Measurements from ENCODE around the gene EYA2.

EYA2 gene

DNA sequence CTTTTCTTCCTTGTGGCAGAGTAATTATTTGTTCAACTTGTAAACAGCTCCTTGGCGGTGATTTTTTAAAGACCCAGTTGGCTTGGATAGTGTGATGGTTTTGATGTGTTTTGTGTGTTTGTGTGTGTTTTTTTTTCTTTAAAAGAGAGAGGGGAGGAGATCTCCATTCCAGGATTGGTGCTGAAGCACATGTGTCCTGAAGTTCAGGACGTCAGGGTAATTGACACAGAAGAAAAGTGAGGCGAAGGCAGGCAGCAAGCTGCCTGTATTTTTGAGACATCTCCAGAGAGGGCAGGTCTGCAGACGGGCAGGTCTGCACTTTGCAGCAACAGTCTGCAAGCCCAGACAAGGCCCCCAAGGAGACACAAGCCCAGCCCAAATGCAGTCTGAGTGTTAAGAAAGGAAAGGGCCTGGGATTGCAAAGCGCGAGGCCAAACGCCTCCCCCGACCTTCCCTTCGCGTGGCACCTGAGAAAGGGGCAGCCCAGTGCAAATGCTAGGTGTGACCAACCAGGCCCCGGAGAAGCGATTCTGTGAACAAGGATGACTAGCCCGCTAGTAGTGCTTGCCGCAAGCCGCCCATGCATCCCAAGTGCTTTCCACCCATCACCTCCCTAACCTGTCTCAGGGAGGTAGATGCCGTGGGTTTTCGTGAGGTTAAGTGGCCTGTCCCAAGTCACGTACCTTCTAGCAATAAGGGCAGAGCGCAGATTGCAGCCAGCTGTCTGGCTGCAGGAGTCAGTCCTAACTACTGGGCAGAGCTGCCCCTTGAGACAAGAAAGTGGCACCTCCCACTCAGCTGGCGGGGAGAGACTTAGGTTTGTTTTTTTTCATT lies 231.3 kb downstream of the EYA2 start:
- no peak for DNase-seq

DNA sequence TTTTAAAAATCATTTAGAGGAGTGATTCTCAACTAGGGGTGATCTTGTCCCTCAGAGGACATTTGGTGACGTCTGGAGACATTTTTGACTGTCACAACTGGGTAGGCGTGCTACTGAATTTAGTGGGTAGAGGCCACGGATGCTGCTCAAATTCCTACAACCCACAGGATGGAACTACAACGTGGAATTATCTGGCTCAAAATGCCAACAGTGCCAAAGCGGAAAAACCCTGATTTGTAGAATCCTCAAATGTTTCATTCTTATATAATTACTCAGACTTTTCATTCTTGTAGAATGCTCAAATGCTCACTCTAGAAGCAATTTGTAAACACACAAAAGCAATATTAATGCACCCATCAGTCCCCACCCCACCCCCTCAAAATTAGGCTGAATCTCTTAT lies 232.1 kb downstream of the EYA2 start:
- DNase-seq: no peak

DNA sequence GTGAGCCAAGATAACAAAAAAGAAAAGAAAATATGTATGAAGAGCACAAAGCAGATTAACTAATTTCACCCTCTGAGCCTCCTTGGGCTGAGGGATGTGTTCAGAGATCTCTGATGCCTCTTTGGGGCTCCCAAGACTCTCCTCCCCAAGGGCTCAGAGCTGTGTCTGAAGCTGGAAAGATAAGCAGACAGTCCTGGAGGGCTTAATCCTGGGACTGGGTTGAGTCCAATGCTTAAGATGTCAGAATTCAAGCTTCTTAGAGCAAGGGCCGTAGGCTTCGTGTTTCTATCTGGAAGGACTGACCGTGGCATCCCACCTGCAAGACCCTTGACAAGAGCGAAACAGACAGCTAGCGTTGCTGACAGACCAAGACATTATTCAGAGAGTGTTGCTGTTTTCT lies 232.9 kb downstream of the EYA2 start:
- DNase-seq: no peak

DNA sequence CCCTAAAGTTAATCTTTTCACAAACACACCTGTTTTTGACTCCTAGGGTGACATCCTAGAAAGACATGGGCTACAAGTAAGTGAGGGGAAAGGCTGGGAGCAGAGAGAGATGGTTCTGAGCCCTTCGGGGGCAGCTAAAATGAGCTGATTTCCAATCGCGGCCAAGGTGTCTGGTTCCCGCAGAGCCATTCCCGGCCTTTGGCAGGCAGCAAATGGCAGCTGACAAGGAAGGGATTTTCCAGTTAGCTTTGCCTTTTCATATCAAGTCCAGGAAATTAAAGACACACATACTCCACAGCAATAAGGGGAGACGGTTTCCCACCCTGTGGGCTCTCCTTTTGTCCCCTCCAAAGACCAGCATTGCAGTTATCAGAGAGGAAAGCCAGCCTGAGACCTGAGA lies 233.4 kb downstream of the EYA2 start:
- DNase-seq: no peak

DNA sequence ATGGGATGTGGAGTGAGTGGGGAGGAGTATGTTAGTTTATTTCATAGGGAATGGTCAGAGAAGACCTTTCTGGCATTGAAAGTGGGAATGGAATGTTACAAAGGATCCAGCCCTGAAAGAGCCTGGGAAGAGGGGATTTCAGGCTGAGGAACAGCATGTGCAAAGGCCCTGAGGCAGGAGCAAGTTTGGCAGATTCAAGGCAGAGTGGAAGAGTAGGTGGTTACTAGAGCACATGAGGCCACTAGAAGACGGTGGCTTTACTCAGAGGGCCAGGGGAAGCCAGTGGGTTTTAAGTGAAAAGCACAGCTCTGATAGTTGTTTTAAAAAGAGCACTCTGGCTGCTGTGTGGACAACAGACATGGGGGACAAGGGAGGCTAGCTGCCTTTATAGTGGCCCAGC lies 234.7 kb downstream of the EYA2 start:
- no peak for DNase-seq

DNA sequence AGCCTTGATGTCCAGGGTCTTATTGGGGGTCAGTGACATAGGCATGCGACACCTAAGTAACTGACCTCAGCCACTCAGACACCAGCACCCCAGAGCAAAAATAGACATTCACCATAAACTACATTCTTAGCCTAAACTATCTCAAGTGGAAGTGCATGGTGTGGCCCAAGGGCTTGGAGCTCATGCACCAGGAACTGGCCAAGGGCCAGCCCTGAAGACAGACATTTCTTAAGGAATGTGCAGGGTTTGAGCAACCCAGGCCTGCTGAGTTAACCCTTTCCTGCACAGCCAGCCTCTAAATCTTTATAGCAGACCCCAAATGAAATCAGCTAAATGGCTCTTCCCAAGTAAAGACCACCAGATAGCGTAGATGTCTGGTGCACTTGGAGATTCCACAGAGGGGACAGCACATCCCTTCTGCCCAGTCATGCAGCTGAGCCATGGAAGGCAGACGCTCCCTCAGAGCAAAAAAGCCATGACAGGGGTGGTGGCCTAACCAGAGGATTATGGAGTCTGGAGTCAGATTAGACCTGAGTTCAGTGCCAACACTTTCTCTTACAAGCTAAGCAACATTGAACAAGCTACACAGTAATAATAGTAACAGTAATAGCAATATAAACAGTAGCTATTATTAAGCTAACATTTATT lies 239.3 kb downstream of the EYA2 start:
- DNase-seq: no peak

DNA sequence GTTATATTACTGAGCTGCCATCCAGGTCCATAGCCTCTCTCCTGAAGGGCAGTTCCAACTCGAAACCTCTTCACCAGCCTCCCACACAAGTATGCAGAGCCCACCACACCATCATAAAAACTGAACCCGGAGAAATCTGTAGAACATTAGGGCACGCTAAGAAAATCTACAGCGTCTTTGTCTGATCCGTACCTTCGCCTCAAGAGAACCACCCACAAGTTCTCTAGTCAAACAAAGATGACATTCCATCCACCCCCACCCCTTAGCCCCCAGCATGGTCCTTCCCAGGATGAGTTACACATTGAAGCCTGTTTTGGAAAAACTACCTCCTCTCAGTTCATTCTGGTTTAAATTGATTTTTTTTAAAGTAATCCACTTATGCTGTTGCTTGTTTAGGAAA lies 242.1 kb downstream of the EYA2 start:
- no peak for DNase-seq

DNA sequence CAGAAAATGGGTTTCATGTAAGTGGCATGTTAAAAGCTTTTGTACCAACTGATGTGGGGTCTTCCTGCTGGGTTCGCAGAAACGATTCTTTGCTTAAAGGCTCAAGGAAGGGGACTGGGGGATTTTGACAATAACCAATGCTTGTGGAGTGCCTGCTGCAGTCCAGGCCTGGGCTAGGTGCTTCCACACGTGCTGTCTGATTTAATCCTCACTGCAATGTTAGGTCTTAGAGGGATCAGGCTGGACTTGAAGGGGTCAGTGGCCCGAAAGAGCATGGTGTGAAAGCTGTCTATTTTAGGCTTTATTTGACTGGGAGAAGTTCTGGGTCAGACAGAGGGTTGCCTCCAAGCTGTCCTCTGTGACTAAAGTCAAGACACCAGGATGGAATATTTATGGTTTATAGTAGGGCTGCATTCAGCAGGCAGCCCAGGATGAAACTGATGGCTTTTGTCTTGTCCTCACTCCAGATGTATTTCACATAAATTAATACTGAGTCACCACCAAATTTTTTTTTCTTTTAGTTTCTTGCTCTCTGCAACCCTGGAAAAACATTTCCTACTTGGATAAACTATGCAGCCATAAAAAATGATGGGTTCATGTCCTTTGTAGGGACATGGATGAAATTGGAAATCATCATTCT lies 242.7 kb downstream of the EYA2 start:
- no peak for DNase-seq

DNA sequence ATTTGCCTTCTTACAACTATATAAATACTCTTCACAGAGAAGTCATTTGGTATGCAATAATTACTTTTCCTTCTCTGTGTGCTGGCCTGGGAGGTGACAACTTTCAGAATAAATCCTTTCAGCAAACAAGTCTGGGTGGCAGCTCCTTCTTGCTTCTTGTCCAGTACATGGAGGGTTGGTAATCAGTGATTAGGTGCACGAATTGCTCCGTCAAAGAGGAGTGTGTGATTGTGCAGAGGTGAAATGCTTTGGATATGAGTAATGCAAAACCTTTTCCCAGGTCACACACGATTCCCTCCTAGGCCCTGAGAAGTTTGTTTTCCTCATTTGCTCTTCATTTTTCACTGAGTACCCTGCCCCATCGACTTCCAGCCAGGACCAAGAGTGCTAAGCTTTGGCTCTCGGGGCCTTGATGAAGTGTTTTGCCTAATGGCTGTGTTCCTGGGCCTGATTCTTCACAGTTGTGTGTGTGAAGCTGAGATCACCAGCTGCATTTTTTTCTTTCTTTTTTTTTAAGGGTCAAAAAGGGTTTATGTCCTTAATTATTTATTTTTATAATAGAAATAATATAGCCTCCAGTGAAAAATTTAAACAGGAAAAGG lies 245.4 kb downstream of the EYA2 start:
- no peak for DNase-seq

DNA sequence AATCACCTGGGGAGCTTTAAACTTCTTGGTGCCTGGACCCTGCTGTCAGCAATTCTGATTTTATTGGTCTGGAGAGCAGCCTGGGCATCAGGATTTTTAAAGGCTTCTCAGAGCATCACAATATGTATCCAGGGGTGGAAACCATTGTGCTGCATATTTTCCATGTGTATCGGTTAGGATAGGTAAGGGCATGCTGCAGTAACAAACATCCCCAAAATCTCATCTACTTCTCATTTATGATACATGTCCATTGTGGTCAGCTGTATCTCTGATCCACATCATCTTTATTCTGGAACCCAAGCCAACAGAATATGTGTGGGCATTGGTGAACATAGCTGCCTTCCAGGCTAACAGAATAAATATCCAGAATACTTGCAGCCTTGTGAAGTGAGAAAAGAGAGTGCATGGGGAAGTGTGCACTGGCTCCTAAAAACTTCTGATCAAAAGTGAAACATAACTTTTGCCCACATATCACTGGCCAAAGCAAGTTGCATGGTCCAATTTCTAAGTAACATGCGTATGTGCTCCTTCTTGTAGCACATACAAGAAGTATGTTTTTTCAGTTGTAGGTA lies 246.8 kb downstream of the EYA2 start:
- no peak for DNase-seq

DNA sequence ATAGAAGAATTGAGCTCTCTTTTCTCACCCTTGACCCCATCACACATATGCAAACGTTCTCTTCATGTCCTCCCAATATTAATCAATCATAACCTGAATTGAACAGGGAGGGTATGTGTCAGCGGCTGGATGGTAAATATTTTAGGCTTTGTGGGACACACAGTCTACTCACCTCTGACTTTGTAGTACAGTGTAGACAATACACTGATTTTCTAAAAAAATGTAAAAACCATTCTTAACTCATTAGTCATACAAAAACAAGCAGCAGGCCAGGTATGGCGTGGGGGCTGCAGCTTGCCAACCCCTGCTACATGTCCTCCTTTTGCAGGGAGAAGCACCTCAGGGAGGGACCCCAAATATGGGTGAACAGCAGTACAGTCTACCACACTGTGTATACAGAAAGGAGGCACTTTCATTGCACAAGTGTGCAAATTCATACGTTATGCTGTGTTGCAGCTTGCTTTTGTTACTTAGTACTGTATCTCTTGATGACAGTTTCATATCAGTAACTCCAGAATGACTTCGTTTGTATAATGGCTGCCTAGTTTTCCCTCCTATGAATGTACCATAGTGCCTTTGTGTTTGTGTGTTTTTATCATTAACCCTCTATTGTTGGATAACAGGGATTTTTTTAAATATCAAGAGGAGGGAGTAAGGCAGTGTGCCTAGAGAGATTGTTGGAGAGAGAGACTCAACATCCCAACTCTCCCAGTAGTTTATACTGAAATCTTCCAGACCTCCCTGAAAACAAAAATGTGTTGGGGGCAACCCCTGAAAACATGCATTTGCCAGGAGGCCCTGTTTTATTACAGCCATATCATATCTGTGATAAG lies 247.5 kb downstream of the EYA2 start:
- no peak for DNase-seq

DNA sequence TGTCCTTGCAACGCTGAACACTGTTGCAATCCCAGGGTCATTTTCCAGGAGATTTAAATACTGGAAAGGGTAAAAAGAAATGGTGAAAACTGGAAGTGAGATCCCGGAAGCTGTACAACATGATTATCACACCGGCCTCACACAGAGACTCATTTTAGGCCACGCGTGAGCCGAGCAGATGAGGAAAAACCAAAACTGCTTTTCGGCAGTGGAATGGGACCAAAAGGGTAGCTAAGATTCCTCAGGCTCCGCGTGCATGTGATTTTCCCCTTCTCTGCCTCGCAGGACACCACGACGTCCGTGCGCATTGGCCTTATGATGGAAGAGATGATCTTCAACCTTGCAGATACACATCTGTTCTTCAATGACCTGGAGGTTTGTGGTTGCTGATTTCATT lies 248.1 kb downstream of the EYA2 start:
- no peak for DNase-seq

DNA sequence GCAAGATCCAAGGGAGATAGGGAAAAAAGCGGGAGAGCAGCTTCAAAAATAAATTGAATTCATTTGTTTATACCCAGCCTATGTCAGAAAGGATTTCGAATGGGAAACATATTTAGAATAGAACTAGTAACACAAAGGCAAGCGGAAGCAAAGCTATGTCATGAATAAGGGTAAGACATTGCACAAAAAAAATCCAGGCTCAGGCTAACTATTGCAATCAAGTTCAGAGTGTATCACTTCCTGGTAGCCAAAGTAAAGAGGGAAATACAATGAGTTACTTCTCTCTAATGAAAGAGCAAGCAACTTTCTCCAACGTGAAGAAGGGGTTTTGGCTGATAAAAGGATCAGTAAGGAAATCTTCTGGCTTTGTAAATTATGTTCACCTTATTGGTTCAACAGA lies 249.0 kb downstream of the EYA2 start:
- no peak for DNase-seq

DNA sequence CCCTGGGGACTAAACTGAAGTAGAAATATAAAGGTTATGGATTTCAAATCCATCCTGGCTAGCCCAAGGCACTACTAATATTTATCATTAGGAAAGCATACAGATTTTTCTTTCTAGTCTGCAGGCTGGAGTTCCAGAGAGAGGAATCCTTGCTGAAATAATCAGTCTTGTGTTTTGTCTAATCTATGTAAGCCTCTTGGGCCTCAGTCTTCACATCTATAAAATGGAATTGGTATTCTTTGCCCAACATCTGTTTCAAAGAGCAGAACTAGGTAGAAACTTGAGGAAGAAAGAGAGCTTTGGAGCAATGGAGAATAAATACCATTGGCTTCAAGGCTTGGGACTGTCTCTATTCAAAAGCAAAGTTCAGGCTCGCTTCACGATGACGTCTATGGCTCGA lies 249.8 kb downstream of the EYA2 start:
- no peak for DNase-seq

DNA sequence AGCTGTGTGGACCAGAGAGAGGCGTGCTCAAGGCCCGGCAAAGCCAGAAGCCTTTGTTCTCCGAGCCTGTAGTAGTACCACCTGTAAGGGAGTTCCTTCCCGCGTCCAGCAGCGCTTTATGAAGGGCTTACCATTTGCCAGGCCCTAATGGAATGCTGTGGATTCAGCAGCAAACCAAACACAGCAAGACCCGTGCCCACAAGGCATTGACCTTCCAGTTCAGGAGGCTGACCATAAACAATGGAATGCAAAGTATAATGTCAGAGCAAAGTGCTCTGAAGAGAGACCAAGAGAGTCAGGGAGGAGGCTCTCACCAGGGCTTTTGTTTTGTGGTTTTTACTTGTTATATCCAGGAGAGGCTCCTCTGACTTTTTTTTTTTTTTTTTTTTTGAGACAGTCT lies 252.0 kb downstream of the EYA2 start:
- DNase-seq: no peak

DNA sequence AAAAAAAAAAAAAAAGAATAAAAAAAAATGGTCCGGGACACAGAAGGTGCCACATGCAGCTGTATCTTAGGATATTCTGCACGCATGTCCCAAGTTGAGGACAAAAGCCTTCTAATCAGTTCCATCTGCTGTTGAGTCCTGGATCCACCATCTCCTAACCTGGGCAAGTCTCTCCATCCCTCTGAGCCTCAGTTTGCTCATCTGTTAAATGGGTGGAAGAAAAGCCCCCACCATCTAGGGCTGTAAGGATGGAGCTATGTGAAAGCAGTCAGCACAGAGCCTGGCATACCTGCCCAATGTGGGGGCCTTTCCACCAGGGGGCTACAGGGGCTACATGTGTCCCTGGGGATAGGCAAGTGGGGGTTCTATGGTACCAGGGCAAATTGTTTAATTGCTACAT lies 253.4 kb downstream of the EYA2 start:
- no peak for DNase-seq

DNA sequence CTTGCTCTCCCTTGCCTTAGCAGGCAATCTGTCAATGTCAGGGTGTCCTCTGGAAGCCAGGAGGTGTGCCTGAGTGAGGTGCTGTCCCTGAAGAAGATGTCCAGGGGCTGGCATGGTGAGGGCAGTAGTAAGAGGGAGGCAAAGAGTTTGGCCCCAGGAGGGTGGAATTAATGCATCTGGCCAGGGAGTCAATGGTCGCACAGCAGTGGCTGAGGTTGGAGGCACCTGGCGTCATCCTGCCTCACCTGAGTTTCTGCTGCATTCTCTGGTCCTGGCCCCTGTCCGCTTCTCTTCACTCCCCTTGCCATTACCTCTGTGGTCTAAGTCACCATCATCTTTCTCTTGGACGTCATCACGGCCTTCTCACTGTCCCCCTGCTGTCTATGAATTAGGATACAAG lies 255.3 kb downstream of the EYA2 start:
- no peak for DNase-seq

DNA sequence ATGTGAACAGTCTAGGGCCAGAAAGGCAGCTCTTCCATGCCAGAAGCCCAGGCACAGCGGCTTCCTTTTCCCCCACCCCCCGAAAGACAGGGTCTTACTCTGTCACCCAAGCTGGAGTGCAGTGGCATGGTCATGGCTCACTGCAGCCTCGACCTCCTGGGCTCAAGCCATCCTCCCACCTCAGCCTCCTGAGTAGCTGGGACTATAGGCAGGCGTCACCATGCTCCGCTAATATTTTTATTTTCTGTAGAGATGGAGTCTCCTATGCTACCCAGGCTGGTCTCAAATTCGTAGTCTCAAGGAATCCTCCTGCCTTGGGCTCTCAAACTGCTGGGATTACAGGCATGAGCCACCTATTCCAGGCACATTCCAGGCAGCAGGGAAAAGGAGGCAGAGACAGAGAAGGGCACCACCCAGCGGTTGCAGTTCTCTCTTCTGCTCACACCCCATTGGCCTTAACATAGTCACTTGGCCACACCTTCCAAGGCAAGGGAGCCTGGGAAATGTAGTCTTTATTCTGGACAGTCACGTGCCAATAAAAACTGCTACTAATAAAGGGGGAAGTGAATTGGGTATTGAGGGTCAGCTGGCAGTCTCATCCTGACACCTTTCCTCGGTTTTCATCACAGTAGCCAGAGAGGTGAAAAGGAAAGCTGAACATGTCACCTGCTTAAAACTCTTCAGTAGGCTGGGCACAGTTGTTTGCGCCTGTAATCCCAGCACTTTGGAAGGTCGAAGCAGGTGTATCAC lies 255.9 kb downstream of the EYA2 start:
- peak; percentile 58 for DNase-seq

DNA sequence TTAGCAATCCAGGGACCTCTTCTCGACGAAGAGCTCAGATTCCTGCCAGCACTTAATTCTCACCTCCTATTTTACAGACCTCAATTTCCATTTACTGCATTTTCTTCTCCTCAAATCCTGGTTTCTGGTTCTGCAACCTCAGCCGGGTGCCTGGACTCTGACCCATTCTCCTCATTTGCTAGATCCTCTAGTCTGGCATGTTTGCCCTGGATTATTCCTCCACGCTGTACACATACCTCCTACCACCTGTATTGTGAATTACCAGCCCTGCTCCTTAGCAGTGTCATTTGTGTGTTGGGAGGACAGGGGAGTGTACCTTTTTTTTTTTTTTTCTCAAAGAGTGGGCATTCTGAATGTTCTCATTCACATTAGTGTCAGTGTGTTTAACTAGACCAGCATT lies 257.4 kb downstream of the EYA2 start:
- DNase-seq: no peak

DNA sequence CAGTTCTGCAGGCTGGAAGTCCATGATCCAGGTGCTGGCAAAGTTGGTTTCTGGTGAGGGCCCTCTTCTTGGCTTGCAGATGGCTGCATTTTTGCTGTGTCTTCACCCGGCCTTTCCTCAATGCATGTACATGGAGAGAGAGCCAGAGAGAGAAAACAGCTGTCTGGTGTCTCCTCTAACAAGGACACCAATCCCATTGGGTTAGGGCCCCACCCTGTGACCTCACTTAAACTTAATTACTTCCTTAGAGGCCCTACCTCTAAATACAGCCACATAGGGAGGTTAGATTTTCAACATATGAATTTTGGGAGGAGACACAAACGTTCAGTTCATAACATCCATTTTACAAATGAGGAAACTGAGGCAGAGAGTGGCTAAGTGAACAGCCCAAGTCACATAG lies 259.4 kb downstream of the EYA2 start:
- no peak for DNase-seq

DNA sequence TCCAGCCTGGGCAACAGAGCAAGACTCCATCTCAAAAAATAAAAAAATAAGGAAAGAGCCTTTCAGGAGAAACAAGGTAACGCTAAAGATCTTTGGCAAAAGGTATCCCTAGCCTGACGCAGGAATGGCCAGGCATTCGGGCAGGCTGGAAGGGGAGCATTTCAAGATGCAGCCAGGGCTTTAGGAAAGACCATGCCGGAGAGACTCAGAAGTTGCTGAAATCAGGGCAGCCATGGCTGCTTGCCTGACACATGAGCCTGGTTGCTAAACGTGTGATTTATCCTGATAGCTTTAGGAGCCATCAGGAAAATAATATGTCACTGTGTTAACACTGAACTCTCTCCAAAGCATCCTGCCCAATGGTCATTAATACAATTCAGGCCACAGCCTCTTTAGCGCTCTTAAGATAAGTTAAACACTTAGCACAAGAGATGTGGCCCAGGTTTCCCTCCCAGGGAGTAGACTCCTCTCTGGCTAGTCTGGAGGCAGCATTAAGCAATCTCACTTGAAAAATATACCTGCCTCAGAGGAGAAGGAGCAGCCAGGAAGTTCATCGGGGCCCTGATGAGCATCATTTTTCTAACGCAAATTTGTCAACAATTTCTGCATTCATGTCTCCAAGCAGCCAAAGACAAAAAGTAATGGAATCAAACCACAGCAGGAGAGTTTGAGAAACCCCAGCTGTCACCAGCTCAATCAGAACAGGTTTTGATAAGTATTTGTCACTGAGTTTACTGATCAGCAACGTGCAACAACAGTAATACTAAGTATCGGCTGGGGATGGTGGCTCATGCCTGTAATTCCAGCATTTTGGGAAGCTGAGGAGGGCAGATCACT lies 261.9 kb downstream of the EYA2 start:
- DNase-seq: no peak

Measured in NCI-H2029 (cell line).